Spleen (tissue), 7 donors: ENCODE results near the gene STEAP4.

Experiments
- CTCF ChIP-seq, 11 experiments: fragments of 200-600 bp in 7 of 11; fragments of 450-650 bp in 4 of 11; sonication (generic) in 4 of 11; IDR thresholded peaks in 8 of 11; conservative IDR thresholded peaks in 3 of 11; 1 replicate in 7 of 11; 2 replicates in 4 of 11; pipeline versions ENCODE4 v1.4.0 to v1.8.0; 2016 to 2021; ENCODE audit warnings: antibody characterized with exemption in 11 of 11, inconsistent platforms in 4 of 11, mild to moderate bottlenecking in 1 of 11
- POLR2A ChIP-seq, 3 donors: fragments of 450-650 bp; IDR thresholded peaks; one replicate each; pipeline ENCODE4 v1.5.1; 2017; ENCODE audit warnings: antibody characterized with exemption in 3 of 3, mild to moderate bottlenecking in 1 of 3
- POLR2AphosphoS5 ChIP-seq, 3 donors: sonication (generic); formaldehyde crosslinking; IDR thresholded peaks; one replicate each; pipeline ENCODE4 v1.5.1; 2017; ENCODE audit warnings: antibody characterized with exemption in 3 of 3
- donor health status: DM: no; HTN: no; CAD: no; lungs with moderate emphysema.
- donor health status: DM: no; HTN: no; CAD: no.
- donor health status: DM: no; HTN: no; CAD: no.

GRCh38 chr7:88268051-88268450, 38.6 kb downstream of the STEAP4 start:
- no peak for TF ChIP-seq POLR2A (IDR thresholded peaks at IDR 0.05)
- TF ChIP-seq POLR2AphosphoS5 (IDR thresholded peaks at IDR 0.05), result no peak
- TF ChIP-seq CTCF (IDR thresholded peaks at IDR 0.05 in 8 of 11, conservative IDR thresholded peaks at IDR 0.05 in 3 of 11), result no peak
